ENCODE measurements around the gene CUTA.

The CUTA gene

DNA sequence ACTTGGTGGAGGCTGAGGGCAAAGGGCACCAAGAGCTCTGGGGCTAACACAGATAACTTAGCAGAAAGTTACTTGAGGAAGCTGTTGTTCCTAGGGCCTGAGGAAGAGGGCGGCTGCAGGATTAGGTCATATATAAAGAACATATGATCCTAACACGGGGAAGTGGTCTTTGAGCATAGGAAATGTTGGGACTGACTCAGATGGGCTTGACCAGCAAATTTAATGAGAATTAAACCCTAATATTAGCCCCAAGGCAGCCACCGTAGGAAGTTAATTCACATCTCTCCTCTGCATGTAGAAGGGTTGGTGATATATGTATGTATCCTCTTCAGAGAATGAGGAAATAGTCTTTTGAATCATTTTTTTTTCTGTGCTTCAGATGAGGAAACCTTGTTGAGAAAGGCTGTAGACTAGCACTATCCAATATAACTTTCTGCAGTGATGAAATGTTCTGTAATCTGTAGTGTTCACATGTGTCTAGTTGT lies 27.3 kb upstream of the CUTA start:
- no peak overlapping the region for H3K4me3 ChIP-seq (ENCODE audit: low read length)
- no peak for TF ChIP-seq ZNF274 (IDR thresholded peaks at IDR 0.05; ENCODE audit: low read depth, low read length)

DNA sequence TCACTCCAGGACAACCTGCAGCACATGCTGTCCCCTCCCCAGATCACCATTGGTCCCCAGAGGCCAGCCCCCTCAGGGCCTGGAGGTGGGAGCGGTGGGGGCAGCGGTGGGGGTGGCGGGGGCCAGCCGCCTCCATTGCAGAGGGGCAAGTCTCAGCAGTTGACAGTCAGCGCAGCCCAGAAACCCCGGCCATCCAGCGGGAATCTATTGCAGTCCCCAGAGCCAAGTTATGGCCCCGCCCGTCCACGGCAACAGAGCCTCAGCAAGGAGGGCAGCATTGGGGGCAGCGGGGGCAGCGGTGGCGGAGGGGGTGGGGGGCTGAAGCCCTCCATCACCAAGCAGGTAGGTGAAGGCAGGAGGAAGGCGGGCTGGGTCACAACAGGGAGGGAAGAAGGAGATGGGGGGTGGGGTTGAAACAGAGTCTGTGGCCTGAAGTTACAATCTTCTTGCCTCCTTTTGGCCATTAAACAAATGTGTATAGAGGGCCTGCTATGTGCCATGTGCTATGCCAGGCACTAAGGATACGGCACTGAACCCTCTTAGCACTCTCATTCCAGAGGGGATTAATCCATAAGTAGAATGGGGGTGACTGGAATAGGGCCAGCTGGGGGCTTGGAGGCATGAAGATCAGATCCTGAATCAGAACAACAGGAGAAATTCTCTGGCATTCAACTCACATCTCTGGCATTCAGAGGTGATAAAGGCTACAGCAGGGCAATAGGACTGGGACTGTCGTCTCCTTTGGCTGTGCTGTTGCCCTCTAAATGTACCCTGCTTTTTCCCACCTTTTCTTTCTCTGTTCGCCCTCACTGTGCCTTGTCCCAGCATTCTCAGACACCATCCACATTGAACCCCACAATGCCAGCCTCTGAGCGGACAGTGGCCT lies 26.0 kb upstream of the CUTA start:
- TF ChIP-seq ZNF274 (IDR thresholded peaks at IDR 0.05; ENCODE audit: low read depth, low read length): no peak
- no peak overlapping the region for H3K4me3 ChIP-seq (ENCODE audit: low read length)

DNA sequence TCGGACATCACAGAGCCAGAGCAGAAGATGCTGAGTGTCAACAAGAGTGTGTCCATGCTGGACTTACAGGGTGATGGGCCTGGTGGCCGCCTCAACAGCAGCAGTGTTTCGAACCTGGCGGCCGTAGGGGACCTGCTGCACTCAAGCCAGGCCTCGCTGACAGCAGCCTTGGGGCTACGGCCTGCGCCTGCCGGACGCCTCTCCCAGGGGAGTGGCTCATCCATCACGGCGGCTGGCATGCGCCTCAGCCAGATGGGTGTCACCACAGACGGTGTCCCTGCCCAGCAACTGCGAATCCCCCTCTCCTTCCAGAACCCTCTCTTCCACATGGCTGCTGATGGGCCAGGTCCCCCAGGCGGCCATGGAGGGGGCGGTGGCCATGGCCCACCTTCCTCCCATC lies 25.1 kb upstream of the CUTA start:
- no peak for TF ChIP-seq ZNF274 (IDR thresholded peaks at IDR 0.05; ENCODE audit: low read depth, low read length)

DNA sequence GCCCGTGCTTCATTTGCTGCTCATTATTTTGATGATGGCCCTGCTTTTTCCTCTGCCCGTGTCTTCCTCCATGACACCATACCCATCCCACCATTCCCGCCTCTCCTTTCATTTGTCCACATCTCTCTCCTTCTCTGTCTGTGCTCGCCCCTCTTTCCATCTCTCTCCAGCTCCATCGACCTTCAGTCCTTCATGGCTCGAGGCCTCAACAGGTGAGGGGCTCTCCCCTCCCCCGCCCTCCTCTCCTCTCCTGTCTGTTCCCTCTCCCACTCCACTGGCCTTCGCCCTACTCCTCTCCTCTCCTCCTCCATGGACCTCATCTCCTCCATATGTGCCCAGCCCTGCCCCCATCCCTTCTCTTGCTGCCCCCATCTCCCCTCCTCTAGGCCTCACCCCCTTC lies 24.4 kb upstream of the CUTA start:
- TF ChIP-seq ZNF274 (IDR thresholded peaks at IDR 0.05; ENCODE audit: low read depth, low read length): no peak
- no peak overlapping the region for H3K4me3 ChIP-seq (ENCODE audit: low read length)

More for the DNA sequence above, 25.1 kb upstream of the CUTA start:
- no peak overlapping the region for H3K4me3 ChIP-seq (ENCODE audit: low read length)

DNA sequence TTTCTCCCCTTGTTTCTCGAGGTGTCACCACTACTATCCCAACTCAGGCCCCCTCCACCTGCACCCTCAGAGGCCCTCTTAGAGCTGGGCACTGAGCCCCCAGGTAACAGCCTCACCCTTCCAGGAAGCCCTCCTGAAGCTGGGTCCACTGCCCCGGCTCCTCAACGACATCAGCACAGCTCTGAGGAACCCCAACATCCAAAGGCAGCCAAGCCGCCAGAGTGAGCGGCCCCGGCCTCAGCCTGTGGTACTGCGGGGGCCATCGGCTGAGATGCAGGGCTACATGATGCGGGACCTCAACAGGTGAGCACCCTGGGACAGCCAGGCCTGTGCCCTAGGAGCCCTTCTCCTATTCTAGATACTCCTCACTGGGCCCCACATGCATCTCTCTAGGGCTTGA lies 23.6 kb upstream of the CUTA start:
- no peak for TF ChIP-seq ZNF274 (IDR thresholded peaks at IDR 0.05; ENCODE audit: low read depth, low read length)
- H3K4me3 ChIP-seq (ENCODE audit: low read length): no peak overlapping the region

DNA sequence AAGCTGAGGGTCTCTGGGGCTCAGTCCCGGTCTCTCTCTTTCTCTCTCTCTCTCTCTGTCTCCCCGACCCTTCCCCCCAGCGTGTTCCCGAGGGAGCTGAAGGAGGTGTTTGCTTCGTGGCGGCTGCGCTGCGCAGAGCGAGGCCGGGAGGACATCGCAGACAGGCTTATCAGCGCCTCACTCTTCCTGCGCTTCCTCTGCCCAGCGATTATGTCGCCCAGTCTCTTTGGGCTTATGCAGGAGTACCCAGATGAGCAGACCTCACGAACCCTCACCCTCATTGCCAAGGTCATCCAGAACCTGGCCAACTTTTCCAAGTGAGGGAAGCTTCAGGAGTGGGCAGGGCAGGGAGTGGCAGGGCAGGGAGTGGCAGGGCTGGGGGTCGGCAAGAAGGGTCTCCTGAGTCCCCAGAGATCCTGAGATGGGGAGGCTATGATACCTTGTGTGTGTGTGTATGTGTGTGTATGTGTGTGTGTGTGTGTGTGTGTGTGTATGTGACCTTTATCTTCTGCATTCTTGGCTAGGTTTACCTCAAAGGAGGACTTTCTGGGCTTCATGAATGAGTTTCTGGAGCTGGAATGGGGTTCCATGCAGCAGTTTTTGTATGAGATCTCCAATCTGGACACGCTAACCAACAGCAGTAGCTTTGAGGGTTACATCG lies 22.9 kb upstream of the CUTA start:
- TF ChIP-seq ZNF274 (IDR thresholded peaks at IDR 0.05; ENCODE audit: low read depth, low read length): no peak
- H3K4me3 ChIP-seq (ENCODE audit: low read length): no peak overlapping the region

DNA sequence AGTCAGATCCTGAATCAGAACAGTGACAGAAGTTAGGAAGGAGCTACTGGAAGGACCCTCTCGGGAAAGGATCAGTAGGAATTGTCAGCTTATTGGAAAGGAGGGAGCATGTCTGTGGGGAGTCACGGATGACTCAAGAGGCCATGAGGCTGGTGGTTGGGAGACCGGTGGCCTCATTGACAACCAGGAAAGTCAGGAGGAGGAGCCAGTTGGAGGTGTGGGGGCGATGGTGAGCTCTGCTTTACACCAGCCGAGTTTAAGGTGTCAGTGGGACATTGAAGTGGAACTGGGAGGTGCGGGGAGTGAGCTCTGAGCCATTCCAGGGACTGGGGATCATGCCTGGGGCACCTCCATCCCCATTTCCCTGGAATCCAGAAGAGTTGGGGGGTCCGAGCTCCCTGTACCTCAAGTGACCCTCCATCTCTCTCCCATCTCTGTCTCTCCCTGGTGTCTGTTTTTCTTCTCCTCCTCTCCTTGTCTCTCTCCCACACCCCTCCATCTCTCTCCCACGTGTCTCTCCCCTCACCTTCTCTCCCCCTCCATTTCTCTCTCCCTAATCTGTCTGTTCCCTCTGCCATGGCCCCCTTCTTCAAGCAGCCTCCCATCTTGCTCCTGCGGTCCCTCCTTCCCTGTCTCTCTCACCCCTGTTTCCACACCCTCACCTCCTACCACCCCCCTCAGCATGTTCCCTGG lies 22.2 kb upstream of the CUTA start:
- TF ChIP-seq ZNF274 (IDR thresholded peaks at IDR 0.05; ENCODE audit: low read depth, low read length): no peak
- H3K4me3 ChIP-seq (ENCODE audit: low read length): no peak overlapping the region

DNA sequence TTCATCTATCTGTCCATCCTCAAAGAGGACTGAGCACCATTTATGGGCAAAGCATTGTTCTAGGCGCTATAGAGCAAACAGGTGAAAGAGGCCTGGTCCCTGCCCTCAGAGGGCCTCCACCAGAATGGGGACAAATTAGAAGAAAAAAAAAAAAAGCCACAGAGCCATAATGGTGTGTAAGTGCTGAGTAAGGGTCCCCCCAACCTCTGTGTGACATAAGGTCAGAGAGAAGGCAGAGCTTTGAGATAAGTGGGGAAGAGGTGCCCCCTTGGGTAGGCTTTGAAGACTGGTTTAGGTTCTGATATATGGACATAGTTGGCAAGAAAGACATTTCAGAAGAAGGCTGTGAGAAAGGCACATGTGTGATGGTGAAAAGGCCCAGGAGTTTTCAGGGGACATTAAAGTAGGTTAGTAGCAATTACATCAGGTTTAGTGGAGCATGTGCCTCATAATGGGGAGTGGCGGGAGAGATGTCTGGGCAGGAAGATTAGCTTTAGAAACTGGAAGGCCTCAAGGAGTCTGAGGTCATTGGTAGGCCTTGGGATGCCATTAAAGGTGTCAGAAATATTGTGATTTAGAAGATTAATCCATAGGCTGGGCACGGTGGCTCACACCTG lies 21.2 kb upstream of the CUTA start:
- no peak for TF ChIP-seq ZNF274 (IDR thresholded peaks at IDR 0.05; ENCODE audit: low read depth, low read length)
- no peak overlapping the region for H3K4me3 ChIP-seq (ENCODE audit: low read length)

DNA sequence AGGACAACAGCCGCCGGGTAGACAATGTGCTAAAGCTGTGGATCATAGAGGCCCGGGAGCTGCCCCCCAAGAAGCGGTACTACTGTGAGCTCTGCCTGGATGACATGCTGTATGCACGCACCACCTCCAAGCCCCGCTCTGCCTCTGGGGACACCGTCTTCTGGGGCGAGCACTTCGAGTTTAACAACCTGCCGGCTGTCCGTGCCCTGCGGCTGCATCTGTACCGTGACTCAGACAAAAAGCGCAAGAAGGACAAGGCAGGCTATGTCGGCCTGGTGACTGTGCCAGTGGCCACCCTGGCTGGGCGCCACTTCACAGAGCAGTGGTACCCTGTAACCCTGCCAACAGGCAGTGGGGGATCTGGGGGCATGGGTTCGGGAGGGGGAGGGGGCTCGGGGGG lies 19.8 kb upstream of the CUTA start:
- no peak overlapping the region for H3K4me3 ChIP-seq (ENCODE audit: low read length)
- TF ChIP-seq ZNF274 (IDR thresholded peaks at IDR 0.05; ENCODE audit: low read depth, low read length): no peak

DNA sequence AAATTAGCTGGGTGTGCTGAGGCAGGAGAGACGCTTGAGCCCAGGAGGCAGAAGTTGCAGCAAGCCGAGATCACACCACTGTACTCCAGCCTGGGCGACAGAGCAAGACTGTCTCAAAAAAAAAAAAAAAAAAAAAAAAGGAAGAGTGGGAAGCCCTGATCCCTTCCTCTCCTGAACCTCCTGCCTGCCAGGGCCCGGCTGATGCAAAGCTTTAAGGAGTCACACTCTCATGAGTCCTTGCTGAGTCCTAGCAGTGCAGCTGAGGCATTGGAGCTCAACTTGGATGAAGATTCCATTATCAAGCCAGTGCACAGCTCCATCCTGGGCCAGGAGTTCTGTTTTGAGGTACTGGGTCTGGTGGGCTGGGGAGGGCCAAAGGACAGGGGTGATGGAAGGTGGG lies 17.1 kb upstream of the CUTA start:
- H3K4me3 ChIP-seq (ENCODE audit: low read length): no peak overlapping the region
- TF ChIP-seq ZNF274 (IDR thresholded peaks at IDR 0.05; ENCODE audit: low read depth, low read length): no peak

DNA sequence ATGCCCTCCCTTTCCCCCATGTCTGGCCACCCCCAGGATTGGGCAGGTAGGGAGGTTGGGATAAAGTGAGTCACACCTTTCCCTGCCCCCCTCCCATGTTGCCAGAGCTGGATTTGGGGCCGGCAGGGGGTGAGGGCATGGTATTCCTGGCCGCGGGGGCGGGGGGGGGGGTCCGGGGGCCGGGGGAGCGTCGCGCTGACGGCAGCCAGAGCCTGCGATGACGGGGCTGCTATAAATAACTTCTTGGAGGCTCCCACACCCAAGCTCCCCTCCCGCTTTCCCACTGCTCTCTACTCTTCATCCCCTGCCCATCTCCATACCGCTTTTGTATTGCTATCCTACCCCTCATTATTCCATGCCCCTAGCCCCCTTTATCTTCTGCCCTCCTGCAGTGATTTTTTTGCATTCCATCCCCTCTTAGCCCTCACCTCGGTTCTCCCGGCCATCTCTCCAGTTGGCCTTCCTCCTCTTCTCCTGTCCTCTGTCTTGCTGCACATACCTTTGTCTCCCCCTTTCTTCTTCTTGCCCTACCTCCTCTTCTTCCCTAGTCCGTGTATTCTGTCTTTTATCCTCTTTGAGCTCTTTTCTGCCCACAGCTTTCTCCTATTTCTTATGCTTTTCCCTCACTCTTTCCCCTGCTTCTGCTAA lies 15.8 kb upstream of the CUTA start:
- no peak for TF ChIP-seq ZNF274 (IDR thresholded peaks at IDR 0.05; ENCODE audit: low read depth, low read length)
- H3K4me3 ChIP-seq (ENCODE audit: low read length): no peak overlapping the region

DNA sequence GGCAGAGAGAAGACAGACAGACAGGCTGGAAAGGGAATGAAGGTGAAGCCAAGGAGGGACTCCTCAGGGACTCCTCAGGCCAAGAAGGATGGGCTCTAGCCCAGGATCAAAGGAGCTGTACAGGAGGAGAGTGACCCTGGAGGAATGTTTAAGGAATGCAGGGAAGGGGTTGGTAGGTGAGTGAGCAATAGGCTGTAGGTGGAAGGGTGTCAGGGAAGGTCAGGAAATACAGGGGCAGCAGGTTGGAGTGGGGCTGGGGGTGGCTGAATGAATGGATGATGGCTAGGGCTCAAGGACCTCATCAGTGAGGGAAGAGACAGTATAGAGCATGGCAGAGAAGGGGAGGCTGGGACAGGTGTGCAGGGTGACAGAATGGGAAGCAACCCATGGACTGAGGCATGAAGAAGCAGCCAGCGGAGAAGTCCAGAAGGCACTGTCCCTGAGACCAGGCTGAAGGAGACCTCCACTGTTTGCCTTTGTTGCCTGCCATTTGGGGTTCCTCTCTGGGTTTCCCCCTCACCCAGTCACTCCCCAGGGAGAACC lies 15.2 kb upstream of the CUTA start:
- TF ChIP-seq ZNF274 (IDR thresholded peaks at IDR 0.05; ENCODE audit: low read depth, low read length): no peak
- no peak overlapping the region for H3K4me3 ChIP-seq (ENCODE audit: low read length)

DNA sequence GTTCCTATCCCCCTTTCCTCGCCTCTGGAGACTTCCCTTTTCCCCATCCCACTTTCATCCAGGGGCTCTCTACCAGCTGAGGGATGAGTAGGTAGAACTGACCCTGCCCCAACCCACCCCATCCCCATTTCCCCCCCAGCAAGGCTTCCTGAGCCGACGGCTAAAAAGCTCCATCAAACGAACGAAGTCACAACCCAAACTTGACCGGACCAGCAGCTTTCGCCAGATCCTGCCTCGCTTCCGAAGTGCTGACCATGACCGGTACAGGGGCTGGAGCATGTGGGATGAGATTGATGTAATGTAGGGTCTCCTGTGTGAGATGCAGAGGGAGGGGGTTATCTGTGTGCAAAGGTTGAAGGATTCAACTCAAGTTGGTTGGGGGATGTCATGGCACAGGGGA lies 14.6 kb upstream of the CUTA start:
- H3K4me3 ChIP-seq (ENCODE audit: low read length): no peak overlapping the region; the same call in 1 of the 2 replicates
- TF ChIP-seq ZNF274 (IDR thresholded peaks at IDR 0.05; ENCODE audit: low read depth, low read length): no peak
